Measurements from ENCODE around the gene SV2B.

Gene SV2B

GRCh38 chr15:91146728-91147127 is 46.7 kb downstream of the SV2B start:
- no peak overlapping the region for H3K4me3 ChIP-seq (ENCODE audit: low read length)
- DNase-seq (ENCODE audit: low read depth): peak; percentile 4
- TF ChIP-seq, protein P1, sequence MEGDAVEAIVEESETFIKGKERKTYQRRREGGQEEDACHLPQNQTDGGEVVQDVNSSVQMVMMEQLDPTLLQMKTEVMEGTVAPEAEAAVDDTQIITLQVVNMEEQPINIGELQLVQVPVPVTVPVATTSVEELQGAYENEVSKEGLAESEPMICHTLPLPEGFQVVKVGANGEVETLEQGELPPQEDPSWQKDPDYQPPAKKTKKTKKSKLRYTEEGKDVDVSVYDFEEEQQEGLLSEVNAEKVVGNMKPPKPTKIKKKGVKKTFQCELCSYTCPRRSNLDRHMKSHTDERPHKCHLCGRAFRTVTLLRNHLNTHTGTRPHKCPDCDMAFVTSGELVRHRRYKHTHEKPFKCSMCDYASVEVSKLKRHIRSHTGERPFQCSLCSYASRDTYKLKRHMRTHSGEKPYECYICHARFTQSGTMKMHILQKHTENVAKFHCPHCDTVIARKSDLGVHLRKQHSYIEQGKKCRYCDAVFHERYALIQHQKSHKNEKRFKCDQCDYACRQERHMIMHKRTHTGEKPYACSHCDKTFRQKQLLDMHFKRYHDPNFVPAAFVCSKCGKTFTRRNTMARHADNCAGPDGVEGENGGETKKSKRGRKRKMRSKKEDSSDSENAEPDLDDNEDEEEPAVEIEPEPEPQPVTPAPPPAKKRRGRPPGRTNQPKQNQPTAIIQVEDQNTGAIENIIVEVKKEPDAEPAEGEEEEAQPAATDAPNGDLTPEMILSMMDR (IDR thresholded peaks at IDR 0.05; ENCODE audit: insufficient read depth, low read depth, low read length, missing control alignments): no peak

DNA sequence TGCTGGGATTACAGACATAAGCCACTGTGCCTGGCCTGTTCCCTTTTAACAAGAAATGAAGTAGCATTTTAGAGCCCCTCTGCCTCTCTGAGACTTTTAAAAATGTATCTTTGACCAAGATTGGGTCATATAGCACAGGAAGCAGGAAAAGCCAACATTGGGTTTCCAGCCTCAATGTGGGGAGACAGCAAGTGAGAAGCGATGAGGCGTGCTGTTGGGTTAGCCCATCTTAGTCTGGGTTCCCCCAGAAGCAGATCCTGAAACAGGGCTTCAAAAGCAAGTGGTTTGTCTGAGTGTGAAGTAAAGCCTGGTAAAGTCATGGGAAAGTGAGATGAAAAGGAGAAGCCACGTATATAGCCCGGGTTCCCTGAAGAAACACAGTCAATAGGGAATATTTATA is 48.2 kb downstream of the SV2B start:
- DNase-seq (ENCODE audit: low read depth): no peak
- no peak overlapping the region for H3K4me3 ChIP-seq (ENCODE audit: low read length)
- TF ChIP-seq, protein P1 (IDR thresholded peaks at IDR 0.05; ENCODE audit: insufficient read depth, low read depth, low read length, missing control alignments): no peak

DNA sequence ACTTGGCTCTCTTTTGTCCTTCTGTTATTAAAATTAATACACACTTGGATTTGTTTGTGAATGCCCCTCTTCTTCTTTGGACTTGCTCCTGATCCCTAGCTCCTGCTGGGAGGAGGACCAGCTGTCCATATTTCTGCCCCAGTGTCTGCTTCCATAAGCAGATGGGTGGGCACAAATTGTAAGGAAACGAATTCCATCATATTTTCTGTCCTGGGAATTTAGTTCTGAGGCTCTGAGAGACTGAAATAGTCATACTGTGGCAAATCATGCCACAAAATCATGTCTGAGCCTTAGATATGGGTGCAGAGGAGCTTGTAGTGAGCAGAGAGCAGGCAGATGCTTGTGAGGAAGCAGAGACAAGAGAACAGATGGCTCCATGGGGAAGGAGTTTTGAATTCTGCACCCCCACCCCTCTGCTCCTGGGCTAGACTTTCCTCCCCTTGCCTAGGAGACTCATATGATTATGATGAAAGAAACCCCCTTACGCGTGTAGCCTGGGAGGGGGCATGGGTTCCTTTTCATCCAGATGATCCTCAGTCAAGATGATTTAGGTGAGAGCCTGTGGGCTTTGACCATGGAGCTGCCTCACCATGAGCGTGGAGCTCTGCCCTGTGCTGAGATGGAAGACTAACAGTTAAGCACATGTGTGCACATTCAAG is 50.6 kb downstream of the SV2B start:
- no peak overlapping the region for H3K4me3 ChIP-seq (ENCODE audit: low read length)
- no peak for DNase-seq (ENCODE audit: low read depth)
- TF ChIP-seq, protein P1 (IDR thresholded peaks at IDR 0.05; ENCODE audit: insufficient read depth, low read depth, low read length, missing control alignments): no peak

GRCh38 chr15:91151781-91152563 is 51.9 kb downstream of the SV2B start:
- DNase-seq (ENCODE audit: low read depth): no peak
- no peak overlapping the region for H3K4me3 ChIP-seq (ENCODE audit: low read length)
- TF ChIP-seq, protein P1 (IDR thresholded peaks at IDR 0.05; ENCODE audit: insufficient read depth, low read depth, low read length, missing control alignments): no peak

GRCh38 chr15:91152896-91153581 is 53.0 kb downstream of the SV2B start:
- DNase-seq (ENCODE audit: low read depth): no peak
- no peak overlapping the region for H3K4me3 ChIP-seq (ENCODE audit: low read length)
- TF ChIP-seq, protein P1 (IDR thresholded peaks at IDR 0.05; ENCODE audit: insufficient read depth, low read depth, low read length, missing control alignments): no peak

- no peak overlapping the region for H3K4me3 ChIP-seq (ENCODE audit: low read length)
- DNase-seq (ENCODE audit: low read depth): no peak
- TF ChIP-seq, protein P1 (IDR thresholded peaks at IDR 0.05; ENCODE audit: insufficient read depth, low read depth, low read length, missing control alignments): no peak
These were observed 53.9 kb downstream of the SV2B start for GRCh38 chr15:91153954-91154353.

Measured in epithelial cell of esophagus (primary cell).